Left cardiac atrium (tissue), 4 donors: Measurements from ENCODE around the gene HABP4. TPM values are rescaled to one million over a fixed set of nuclear protein-coding genes. Genes with fewer than 3 reads are reported as not detected.

Experiments
- ATAC-seq, 2 donors: fragments of 200-7000 bp; cut with Tn5 transposase; one replicate each; pipeline ENCODE4 v1.9.1; 2020; ENCODE audit warnings: mild to moderate bottlenecking in 2 of 2, moderate library complexity in 2 of 2
- DNase-seq: peaks from one replicate; pipeline ENCODE4 v3.0.0-alpha.2; 2020
- intact Hi-C, 2 donors: fragments of 100-400 bp; cut with DNase I; formaldehyde crosslinking; loops; one replicate each; pipeline versions ENCODE4 v1.14.1 to v1.15.1; 2022 to 2023
- long read RNA-seq: library from polyadenylated mRNA; unstranded; transcript quantifications from one replicate; pipeline ENCODE4 v2.0.0, GENCODE V29; 2021
- total RNA-seq, 2 donors: library from RNA; stranded (reverse); fragmentation: NEBNext Ultra II Directional; extraction: Animal tissue kit (Norgen Biotek cat#: 25700); gene quantifications; one replicate each; pipeline ENCODE4 v1.2.1, GENCODE V29; 2021
- donor health status: DM: no; HTN: yes; CAD: no.
- donor health status: DM: no; HTN: yes; CAD: no; lungs with severe emphysema.
- donor health status: DM: yes; HTN: yes; CAD: no.
- donor health status: Dilated cardiomyopathy.

Gene HABP4
- total RNA-seq = 10 to 100 TPM; 19.2 to 19.5 TPM
- long read RNA-seq, partial matches to known transcripts = 3 of 3 reads
- long read RNA-seq, other reads (novel, unspliced or antisense) = 0 of 3 reads

DNA sequence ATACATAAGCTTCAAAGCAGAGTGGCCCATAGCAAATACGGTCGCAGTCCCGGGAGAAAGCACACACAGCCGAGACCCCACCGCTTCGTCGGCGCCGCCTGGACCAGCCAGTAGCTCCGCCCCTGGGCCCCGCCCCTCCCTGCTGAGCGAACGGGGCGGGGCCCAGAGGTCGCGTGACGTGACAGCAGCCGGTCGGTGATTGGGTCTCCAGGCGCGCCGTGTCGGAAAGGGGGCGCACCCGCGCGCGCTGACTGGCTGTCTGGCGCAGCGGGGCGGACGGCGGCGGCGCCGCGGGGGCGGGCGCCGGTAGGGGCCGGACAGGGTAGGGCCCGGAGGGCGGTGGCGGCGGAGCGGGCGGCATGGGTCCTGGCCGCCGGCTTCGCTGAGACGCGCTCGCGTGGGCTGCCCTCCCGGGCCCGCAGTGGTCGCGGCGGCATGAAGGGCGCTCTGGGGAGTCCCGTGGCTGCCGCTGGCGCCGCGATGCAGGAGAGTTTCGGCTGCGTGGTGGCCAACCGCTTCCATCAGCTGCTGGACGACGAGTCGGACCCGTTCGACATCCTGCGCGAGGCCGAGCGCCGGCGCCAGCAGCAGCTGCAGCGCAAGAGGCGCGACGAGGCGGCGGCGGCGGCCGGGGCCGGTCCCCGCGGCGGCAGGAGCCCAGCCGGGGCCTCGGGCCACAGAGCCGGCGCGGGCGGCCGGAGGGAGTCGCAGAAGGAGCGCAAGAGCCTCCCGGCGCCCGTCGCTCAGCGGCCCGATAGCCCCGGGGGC is at the start of gene HABP4:
HABP4 (plus strand) TSS at position 325 of the 768 bp plus-strand sequence; CDS start at position 436, 111 bp downstream.
- DNase-seq = peak; percentile 98
- peak; percentile 99 for ATAC-seq
- intact Hi-C loops = loop anchor here in 1 of 2 donors (2.0 to 10.0 kb wide), 3 partner anchors 31 to 215 kb away; partner anchors contain the start of gene ZNF367

DNA sequence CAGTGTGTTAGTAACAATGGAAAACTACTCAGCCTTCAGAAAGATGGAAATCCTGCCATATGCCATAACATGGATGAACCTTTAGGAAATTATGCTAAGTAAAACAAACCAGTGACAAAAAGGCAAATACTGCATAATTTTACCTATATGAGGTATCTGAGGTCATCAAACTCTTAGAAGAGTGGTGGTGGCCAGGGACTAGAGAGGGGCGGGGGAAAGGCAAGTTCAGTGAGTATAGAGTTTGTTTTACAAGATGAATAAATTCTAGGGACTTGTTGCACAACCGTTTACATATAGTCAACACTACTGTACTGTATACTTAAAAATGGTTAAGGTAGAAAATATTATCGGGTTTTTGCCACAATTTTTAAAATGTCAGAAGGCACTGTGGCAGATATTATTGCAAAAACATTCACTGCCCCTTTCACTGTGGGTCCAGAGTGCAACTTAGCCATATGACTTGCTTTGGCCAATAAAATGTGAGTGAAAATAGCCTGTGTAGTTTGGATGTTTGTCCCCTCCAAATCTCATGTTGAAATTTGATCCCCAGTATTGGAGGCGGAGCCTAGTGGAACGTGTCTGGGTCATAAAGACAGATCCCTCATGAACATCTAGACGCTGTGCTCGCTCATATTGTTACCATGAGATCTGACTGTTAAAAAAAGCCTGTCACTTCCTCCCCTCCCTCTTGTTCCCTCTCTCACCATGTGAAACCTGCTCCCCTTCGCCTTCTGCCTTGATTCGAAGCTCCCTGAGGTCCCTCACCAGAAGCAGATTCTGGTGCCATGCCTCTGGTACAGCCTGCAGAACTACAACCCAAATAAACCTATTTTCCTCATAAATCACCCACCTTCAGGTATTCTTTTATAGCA is 41.3 kb upstream of the HABP4 start:
- no peak for DNase-seq
- intact Hi-C loops = no loop called here
- ATAC-seq = no peak

GRCh38 chr9:96411129-96411838 is 38.7 kb upstream of the HABP4 start:
- intact Hi-C loops = no loop called here
- no peak for DNase-seq

DNA sequence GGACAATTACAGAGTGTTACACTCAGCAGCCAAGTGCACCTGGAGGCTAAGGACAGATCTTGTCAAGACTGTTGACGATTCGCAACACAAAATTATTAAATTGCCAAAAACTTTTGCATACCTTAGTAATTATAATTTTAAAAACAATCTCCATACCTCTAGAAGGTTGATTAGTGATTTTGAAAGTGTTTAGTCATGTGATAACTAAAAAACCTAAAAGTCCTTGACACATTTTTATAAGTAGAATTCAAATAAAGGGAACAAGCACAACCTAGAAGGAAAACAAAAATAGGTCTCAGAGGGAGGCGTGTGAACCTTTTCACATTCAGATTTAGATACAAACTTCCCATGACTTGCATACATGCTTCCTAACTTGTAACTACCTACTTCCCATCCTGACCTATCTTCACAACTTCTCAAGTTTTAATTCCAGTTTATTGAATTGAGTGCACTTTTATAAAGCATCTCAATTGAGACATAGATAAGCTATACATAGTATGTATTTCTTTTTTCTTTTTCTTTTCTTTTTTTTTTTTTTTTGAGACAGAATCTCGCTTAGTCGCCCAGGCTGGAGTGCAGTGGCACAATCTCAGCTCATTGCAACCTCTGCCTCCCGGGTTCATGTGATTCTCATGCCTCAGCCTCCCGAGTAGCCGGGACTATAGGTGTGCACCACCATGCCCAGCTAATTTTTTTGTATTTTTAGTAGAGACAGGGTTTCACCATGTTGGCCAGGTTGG is 37.6 kb upstream of the HABP4 start:
- DNase-seq (no peak), ATAC-seq (no peak)
- intact Hi-C loops = no loop called here

More at GRCh38 chr9:96411129-96411838, 38.7 kb upstream of the HABP4 start:
- ATAC-seq = no peak

GRCh38 chr9:96413302-96414221 is 36.4 kb upstream of the HABP4 start:
- ATAC-seq = no peak
- intact Hi-C loops = no loop called here
- no peak for DNase-seq

- ATAC-seq (peak; percentile 15 to 31), DNase-seq (peak; percentile 90)
- intact Hi-C loops = loop anchor here in 1 of 2 donors (2.0 kb wide), 1 partner anchor 32 kb away; no protein-coding TSS in a partner anchor
Measured at GRCh38 chr9:96417051-96417586, 32.9 kb upstream of the HABP4 start.

- intact Hi-C loops = loop anchor here in 1 of 2 donors (2.0 kb wide), 2 partner anchors 33 kb away; partner anchors contain the start of gene HABP4
- DNase-seq (peak; percentile 36), ATAC-seq (peak in 1 of 2 donors; percentile 0)
Measured at GRCh38 chr9:96417661-96418082, 32.3 kb upstream of the HABP4 start.

- peak; percentile 99 for DNase-seq
- ATAC-seq = peak; percentile 91 to 94
- intact Hi-C loops = loop anchor here in 1 of 2 donors (2.0 kb wide), 1 partner anchor 32 kb away; the partner anchor contains the start of gene HABP4
Measured at GRCh38 chr9:96418083-96418919, 31.7 kb upstream of the HABP4 start, which contains the start of gene ZNF367. Gene ZNF367, minus strand, starts transcription at chr9:96418370. Its CDS starts 338 bp downstream, at chr9:96418032.

GRCh38 chr9:96418920-96419690 is 30.9 kb upstream of the HABP4 start:
- peak; percentile 78 for DNase-seq
- intact Hi-C loops = loop anchor here in 1 of 2 donors (2.0 kb wide), 1 partner anchor 32 kb away; the partner anchor contains the start of gene HABP4
- ATAC-seq = peak; percentile 62 to 79

DNA sequence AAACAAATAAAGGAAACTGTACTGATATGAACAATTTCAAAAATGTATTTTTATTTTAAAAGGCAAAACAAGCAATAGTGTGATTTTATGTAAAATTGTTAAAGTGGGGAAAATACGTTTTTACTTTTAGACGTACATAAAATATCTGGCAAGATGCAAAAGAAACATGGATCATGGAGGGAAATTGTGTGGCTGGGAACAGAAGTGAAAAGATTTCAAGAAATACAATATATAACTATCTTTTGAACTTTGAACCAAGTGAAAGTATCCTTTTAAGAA is 30.3 kb upstream of the HABP4 start:
- no peak for ATAC-seq
- intact Hi-C loops = loop anchor here in 1 of 2 donors (2.0 kb wide), 1 partner anchor 31 kb away; the partner anchor contains the start of gene HABP4
- DNase-seq = no peak

GRCh38 chr9:96420468-96421219 is 29.3 kb upstream of the HABP4 start:
- DNase-seq = no peak
- intact Hi-C loops = no loop called here
- peak in 1 of 2 donors; percentile 25 for ATAC-seq

DNA sequence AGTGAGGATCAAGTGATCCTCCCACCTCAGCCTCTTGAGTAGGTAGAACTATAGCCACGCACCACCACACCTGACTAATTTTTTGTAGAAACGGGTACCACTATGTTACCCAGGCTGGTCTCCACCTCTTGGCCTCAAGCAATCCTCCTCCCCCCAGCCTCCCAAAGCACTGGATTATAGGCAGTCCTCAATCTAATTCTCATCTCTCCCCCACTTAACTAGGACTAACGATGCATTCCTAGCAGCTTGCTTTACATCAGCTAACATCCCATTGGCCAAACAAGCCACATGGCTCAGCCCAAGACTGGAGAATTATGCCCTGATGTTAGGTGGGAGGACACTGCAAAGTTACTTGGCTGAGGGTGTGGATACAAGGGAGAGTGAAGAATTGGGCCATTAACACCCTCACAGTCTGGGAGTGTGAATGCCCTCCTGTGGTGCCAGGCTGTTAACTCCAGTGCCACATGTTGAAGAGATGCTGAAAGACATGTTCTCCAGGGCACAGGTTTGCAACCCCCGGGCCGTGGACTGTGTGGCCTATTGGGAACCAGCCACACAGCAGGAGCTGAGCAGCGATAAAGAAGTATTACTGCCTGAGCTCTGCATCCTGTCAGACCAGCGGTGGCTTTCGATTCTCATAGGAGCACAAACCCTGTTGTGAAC is 26.5 kb upstream of the HABP4 start:
- DNase-seq (no peak), ATAC-seq (no peak)
- intact Hi-C loops = no loop called here

GRCh38 chr9:96423985-96424336 is 26.0 kb upstream of the HABP4 start:
- intact Hi-C loops = no loop called here
- ATAC-seq (no peak), DNase-seq (no peak)

DNA sequence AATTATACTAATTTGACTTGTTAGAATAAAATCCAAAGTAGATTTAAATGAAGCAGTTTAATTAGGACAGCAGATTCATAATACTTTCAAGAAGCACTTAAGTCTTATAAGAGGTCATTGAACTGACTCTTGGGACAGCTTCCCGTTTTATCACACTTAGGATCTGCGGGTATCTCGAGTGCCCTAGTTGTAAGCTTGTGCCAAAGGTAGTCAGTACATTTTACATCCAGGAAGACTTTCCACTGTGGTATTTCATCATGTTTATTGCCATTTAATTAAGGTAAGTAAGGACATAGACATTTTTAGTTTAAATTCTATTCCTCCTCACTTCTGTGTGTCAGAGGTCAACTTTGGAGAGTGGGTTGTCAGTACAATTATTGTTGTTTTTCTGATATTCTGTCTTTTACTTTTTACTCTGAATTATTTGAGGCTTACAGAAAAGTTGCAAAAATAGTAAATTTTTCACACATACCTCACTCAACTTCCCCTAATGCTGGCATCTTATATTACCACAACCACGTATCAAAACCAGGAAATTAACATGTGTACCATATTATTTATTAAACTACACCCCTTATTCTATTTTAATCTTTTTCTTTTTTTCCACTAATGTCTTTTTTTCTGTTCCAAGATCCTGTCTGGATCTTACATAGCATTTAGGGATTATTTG is 24.3 kb upstream of the HABP4 start:
- DNase-seq (no peak), ATAC-seq (no peak)
- intact Hi-C loops = no loop called here
